HG03135 (cell line): Measurements from ENCODE around the gene RNF220.

Experiments used
- ATAC-seq: cut with Tn5 transposase; IDR thresholded peaks from one replicate; pipeline ENCODE4 v1.9.1; 2021; ENCODE audit warnings: mild to moderate bottlenecking, moderate library complexity; ENCODE audit not compliant: unreplicated experiment

RNF220 gene

GRCh38 chr1:44631333-44631646 is 226.2 kb downstream of the RNF220 start:
- ATAC-seq = peak; percentile 28

- peak; percentile 70 for ATAC-seq
These were observed 226.8 kb downstream of the RNF220 start for GRCh38 chr1:44631647-44632539.

GRCh38 chr1:44632598-44632997 is 227.5 kb downstream of the RNF220 start:
- ATAC-seq = no peak

GRCh38 chr1:44634606-44635189 is 229.6 kb downstream of the RNF220 start:
- no peak for ATAC-seq

- ATAC-seq = no peak
These were observed 230.4 kb downstream of the RNF220 start for GRCh38 chr1:44635439-44635838.

GRCh38 chr1:44636083-44636687 is 231.1 kb downstream of the RNF220 start:
- no peak for ATAC-seq

- ATAC-seq = no peak
These were observed 231.9 kb downstream of the RNF220 start for GRCh38 chr1:44636688-44637598.

GRCh38 chr1:44637702-44638411 is 232.8 kb downstream of the RNF220 start:
- ATAC-seq = no peak

GRCh38 chr1:44640200-44640853 is 235.3 kb downstream of the RNF220 start:
- ATAC-seq = no peak

- no peak for ATAC-seq
These were observed 236.4 kb downstream of the RNF220 start for GRCh38 chr1:44641126-44642102.

- no peak for ATAC-seq
These were observed 237.2 kb downstream of the RNF220 start for GRCh38 chr1:44642255-44642654.

- no peak for ATAC-seq
These were observed 237.9 kb downstream of the RNF220 start for GRCh38 chr1:44642925-44643324.

- ATAC-seq = no peak
These were observed 238.8 kb downstream of the RNF220 start for GRCh38 chr1:44643721-44644334.

- ATAC-seq = no peak
These were observed 239.8 kb downstream of the RNF220 start for GRCh38 chr1:44644806-44645205.

GRCh38 chr1:44645476-44646244 is 240.6 kb downstream of the RNF220 start:
- ATAC-seq = no peak

- no peak for ATAC-seq
These were observed 241.4 kb downstream of the RNF220 start for GRCh38 chr1:44646261-44647110.

GRCh38 chr1:44647896-44648295 is 242.8 kb downstream of the RNF220 start:
- ATAC-seq = no peak
